ENCODE data around the gene CEPT1. TPM values are rescaled to one million over a fixed set of nuclear protein-coding genes. Genes with fewer than 3 reads are reported as not detected.

Gene CEPT1
- total RNA-seq, 1 donor: 59.2 TPM

GRCh38 chr1:111133866-111134265 lies 6.2 kb upstream of the CEPT1 start:
- DNase-seq (ENCODE audit: low read depth): no peak
- TF ChIP-seq CTCF (IDR thresholded peaks at IDR 0.05; ENCODE audit: insufficient read depth, low read depth, low read length): no peak
- H3K4me3 ChIP-seq (ENCODE audit: low read depth, low read length): no peak overlapping the region

GRCh38 chr1:111139324-111139955 lies 583 bp upstream of the CEPT1 start:
- peak overlapping the region; percentile 92 for H3K4me3 ChIP-seq (ENCODE audit: low read depth, low read length)
- peak; percentile 67 for DNase-seq (ENCODE audit: low read depth)
- TF ChIP-seq CTCF (IDR thresholded peaks at IDR 0.05; ENCODE audit: insufficient read depth, low read depth, low read length): no peak

- peak overlapping the region; percentile 92 for H3K4me3 ChIP-seq (ENCODE audit: low read depth, low read length)
- TF ChIP-seq CTCF (IDR thresholded peaks at IDR 0.05; ENCODE audit: insufficient read depth, low read depth, low read length): no peak
- peak; percentile 55 for DNase-seq (ENCODE audit: low read depth)
Observed at GRCh38 chr1:111140680-111140967, 601 bp downstream of the CEPT1 start.

GRCh38 chr1:111141245-111142220 lies 1.5 kb downstream of the CEPT1 start:
- TF ChIP-seq CTCF (IDR thresholded peaks at IDR 0.05; ENCODE audit: insufficient read depth, low read depth, low read length): no peak
- H3K4me3 ChIP-seq (ENCODE audit: low read depth, low read length): peak overlapping the region; percentile 92
- no peak for DNase-seq (ENCODE audit: low read depth)

- peak; percentile 18 for DNase-seq (ENCODE audit: low read depth)
- no peak for TF ChIP-seq CTCF (IDR thresholded peaks at IDR 0.05; ENCODE audit: insufficient read depth, low read depth, low read length)
- no peak overlapping the region for H3K4me3 ChIP-seq (ENCODE audit: low read depth, low read length)
Observed at GRCh38 chr1:111142356-111142975, 2.4 kb downstream of the CEPT1 start.

GRCh38 chr1:111145542-111145941 lies 5.5 kb downstream of the CEPT1 start:
- DNase-seq (ENCODE audit: low read depth): no peak
- H3K4me3 ChIP-seq (ENCODE audit: low read depth, low read length): no peak overlapping the region
- TF ChIP-seq CTCF (IDR thresholded peaks at IDR 0.05; ENCODE audit: insufficient read depth, low read depth, low read length): no peak
